Kidney glomerular epithelial cell (primary cell): Measurements from ENCODE around the gene OR2C3.
"Not testable (repeated sequence)": the region's sequence is repeated elsewhere in the genome, so short reads cannot be mapped to it uniquely, and the experiment has no call there.

Experiments used
- DNase-seq: peaks from one replicate; lab custom pipeline; 2025; lab: John Stamatoyannopoulos, UW

Gene OR2C3

GRCh38 chr1:247536340-247536739 lies at the start of gene OR2C3:
Gene OR2C3 (minus strand): TSS chr1:247536440. CDS start chr1:247532511, 3,929 bp downstream.
- no peak for DNase-seq

- DNase-seq, result no peak
Observed at GRCh38 chr1:247578946-247579460, 42.8 kb upstream of the OR2C3 start.

- DNase-seq, result no peak
Observed at GRCh38 chr1:247576514-247576913, 40.3 kb upstream of the OR2C3 start.

GRCh38 chr1:247574664-247575063 lies 38.4 kb upstream of the OR2C3 start:
- DNase-seq, result no peak

- no peak for DNase-seq
Observed at GRCh38 chr1:247574236-247574635, 38.0 kb upstream of the OR2C3 start.

GRCh38 chr1:247562198-247562597 lies 26.0 kb upstream of the OR2C3 start:
- no peak for DNase-seq

GRCh38 chr1:247561711-247562110 lies 25.5 kb upstream of the OR2C3 start:
- DNase-seq, result no peak

GRCh38 chr1:247557926-247558674 lies 21.9 kb upstream of the OR2C3 start:
- DNase-seq, result no peak

- DNase-seq, result no peak
Observed at GRCh38 chr1:247552231-247552630, 16.0 kb upstream of the OR2C3 start.

GRCh38 chr1:247551721-247552120 lies 15.5 kb upstream of the OR2C3 start:
- no peak for DNase-seq

GRCh38 chr1:247548769-247549182 lies 12.5 kb upstream of the OR2C3 start, which contains the start of gene GCSAML:
Gene GCSAML (plus strand): TSS chr1:247549134. CDS start chr1:247549192, 58 bp downstream.
- DNase-seq, result no peak

GRCh38 chr1:247548092-247548491 lies 11.9 kb upstream of the OR2C3 start:
- no peak for DNase-seq

GRCh38 chr1:247542811-247543210 lies 6.6 kb upstream of the OR2C3 start:
- DNase-seq, result no peak

- no peak for DNase-seq
Observed at GRCh38 chr1:247540581-247540980, 4.3 kb upstream of the OR2C3 start.

- no peak for DNase-seq
Observed at GRCh38 chr1:247539215-247539614, 3.0 kb upstream of the OR2C3 start.

- DNase-seq, result no peak
Observed at GRCh38 chr1:247538561-247538960, 2.3 kb upstream of the OR2C3 start.

- no peak for DNase-seq
Observed at GRCh38 chr1:247535402-247535801, 838 bp downstream of the OR2C3 start.

GRCh38 chr1:247531937-247532336 lies 4.3 kb downstream of the OR2C3 start:
- no peak for DNase-seq

GRCh38 chr1:247530785-247531184 lies 5.5 kb downstream of the OR2C3 start:
- no peak for DNase-seq

- no peak for DNase-seq
Observed at GRCh38 chr1:247529771-247530355, 6.4 kb downstream of the OR2C3 start.

- no peak for DNase-seq
Observed at GRCh38 chr1:247528812-247529474, 7.3 kb downstream of the OR2C3 start.

- DNase-seq, result not testable (repeated sequence)
Observed at GRCh38 chr1:247521886-247522285, 14.4 kb downstream of the OR2C3 start.

- no peak for DNase-seq
Observed at GRCh38 chr1:247518613-247518891, 17.7 kb downstream of the OR2C3 start.
